ENCODE data around the gene ZNF146.

Gene ZNF146

DNA sequence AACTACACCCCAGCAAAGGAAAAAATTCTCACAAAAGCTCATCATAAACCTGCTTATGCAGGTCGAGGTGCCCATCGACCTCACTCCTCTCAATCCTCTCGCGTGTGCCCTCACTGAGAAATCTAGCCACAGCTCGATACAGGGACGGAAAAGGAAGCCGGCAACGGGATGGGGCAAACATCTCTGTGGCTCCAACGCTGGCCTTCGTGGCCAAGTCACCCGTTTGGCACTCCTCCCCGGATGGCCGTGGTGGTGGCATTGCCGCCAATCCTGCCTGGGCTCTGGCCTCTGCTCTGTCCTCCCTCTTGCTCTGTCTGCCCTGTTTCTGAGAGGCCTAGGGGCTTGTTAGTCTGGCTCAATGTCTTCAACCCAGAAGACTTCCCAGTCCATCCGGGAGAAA is 41.2 kb downstream of the ZNF146 start:
- no peak for DNase-seq (ENCODE audit: low spot score)
- H3K4me3 ChIP-seq: no peak overlapping the region
- no peak for TF ChIP-seq CTCF (IDR thresholded peaks at IDR 0.05)
- H3K27ac ChIP-seq: no peak overlapping the region

DNA sequence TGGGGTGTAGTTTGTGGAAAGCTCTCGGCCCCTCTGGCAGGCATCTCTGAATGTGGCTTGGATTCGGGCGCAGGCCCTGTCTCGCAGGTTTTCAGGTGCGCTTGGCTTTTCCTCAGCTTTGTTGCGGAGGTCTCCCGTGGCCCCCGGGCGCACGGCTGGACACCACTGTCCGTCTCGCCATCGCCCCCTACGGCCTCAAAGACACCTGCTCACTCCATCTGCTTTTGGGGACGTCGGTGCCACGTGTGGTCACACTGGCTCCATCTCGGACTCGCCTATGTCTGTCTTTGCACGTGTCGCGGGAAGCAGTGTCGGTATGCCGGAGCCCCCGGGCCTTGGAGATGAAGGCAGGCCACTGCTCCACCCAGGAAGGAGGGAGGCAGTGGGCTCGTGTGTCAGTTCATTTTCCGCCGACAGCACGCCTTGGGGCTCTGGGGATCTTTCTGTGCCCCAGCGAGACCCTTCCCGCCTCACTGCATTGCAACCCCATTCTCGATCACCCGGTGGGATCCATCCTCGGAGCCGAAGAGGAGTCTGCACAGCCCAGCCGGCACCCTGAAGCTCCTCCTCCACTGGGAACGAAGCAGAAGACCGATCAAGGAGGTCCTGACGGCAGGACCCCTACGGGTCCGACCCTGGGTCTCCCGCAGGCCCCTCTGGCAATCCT is 42.1 kb downstream of the ZNF146 start:
- TF ChIP-seq CTCF (IDR thresholded peaks at IDR 0.05): no peak
- DNase-seq (ENCODE audit: low spot score): no peak
- no peak overlapping the region for H3K27ac ChIP-seq
- peak overlapping the region; percentile 72 for H3K4me3 ChIP-seq

GRCh38 chr19:36257520-36257876 is 42.6 kb downstream of the ZNF146 start:
- Histone ChIP-seq H3K4me3 (peak overlapping the region; percentile 72), H3K27ac (no peak overlapping the region)
- no peak for DNase-seq (ENCODE audit: low spot score)
- TF ChIP-seq CTCF (IDR thresholded peaks at IDR 0.05): no peak

DNA sequence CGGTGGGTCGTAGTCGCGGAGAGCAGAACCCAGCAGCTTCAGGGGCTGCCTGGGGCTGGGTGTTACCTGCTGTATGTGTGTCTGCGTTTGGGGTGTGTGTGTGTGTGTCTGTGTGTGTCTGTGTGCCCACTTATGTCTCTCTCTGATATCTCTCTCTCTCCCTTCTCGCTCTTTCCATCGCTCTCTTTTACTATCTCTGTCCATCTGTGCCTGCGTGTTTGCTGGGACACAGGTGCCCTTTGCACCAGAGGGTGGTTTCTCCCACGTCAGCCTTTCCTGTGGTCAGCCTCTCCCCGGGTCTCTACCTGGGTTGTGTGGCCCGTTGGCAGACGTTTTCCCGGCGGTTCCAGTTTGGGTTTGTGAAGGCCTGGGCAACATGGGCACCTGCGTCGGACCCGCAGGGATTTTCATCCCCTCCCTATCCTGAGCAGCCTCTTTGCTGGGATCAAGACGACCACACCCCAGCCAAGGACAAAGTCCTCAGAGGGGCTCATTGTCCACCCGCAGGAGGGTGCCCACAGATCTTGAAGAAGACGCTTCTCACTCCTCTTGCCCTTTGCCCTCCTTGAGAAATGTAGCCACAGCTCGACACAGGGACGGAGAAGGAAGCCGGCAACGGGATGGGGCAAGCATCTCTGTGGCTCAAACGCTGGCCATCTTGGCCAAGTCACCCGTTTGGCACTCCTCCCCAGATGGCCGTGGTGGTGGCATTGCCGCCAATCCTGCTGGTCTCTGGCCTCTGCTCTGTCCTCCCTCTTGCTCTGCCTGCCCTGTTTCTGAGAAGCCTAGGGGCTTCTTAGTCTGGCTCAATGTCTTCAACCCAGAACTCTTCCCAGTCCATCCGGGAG is 43.3 kb downstream of the ZNF146 start:
- Histone ChIP-seq H3K4me3 (peak overlapping the region; percentile 72), H3K27ac (no peak overlapping the region)
- no peak for TF ChIP-seq CTCF (IDR thresholded peaks at IDR 0.05)
- DNase-seq (ENCODE audit: low spot score): no peak

DNA sequence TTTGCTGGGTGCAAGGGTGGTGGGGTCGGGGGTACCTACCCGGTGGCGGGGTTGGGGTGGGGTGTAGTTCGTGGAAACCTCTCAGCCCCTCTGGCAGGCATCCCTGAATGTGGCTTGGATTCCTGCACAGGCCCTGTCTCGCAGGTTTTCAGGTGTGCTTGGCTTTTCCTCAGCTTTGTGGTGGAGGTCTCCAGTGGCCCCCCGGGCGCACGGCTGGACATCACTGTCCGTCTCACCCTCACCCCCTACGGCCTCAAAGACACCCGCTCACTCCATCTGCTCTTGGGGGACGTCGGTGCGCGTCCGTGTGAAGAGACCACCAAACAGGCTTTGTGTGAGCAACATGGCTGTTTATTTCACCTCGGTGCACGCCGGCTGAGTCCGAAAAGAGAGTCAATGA is 44.3 kb downstream of the ZNF146 start:
- no peak for DNase-seq (ENCODE audit: low spot score)
- Histone ChIP-seq H3K27ac (no peak overlapping the region), H3K4me3 (no peak overlapping the region)
- no peak for TF ChIP-seq CTCF (IDR thresholded peaks at IDR 0.05)

- no peak for DNase-seq (ENCODE audit: low spot score)
- no peak for TF ChIP-seq CTCF (IDR thresholded peaks at IDR 0.05)
- Histone ChIP-seq H3K4me3 (no peak overlapping the region), H3K27ac (no peak overlapping the region)
Observed at GRCh38 chr19:36265064-36265463, 50.2 kb downstream of the ZNF146 start.

Data from coronary artery (tissue), 2 donors.